ENCODE measurements around the gene HLA-G.

DNA sequence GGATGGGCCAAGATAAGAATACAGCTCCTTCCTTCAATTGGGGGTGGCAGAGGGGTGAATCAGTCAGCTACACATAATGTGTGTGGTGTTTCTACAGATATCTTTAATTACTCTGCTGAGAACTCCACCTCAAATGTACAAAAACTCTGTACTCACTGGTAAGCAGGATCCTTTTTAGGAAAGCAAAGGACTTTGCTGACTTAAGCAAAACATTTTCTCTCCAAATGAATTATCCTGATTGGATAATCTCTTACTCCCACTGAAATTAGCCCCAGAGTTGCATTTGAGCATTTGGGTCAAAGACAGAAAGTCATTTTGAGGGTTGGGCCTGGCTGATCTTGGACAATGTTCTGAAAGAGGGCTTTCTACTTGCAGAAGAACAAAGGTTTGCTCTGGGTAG lies 13.4 kb downstream of the HLA-G start:
- TF ChIP-seq, protein P1, sequence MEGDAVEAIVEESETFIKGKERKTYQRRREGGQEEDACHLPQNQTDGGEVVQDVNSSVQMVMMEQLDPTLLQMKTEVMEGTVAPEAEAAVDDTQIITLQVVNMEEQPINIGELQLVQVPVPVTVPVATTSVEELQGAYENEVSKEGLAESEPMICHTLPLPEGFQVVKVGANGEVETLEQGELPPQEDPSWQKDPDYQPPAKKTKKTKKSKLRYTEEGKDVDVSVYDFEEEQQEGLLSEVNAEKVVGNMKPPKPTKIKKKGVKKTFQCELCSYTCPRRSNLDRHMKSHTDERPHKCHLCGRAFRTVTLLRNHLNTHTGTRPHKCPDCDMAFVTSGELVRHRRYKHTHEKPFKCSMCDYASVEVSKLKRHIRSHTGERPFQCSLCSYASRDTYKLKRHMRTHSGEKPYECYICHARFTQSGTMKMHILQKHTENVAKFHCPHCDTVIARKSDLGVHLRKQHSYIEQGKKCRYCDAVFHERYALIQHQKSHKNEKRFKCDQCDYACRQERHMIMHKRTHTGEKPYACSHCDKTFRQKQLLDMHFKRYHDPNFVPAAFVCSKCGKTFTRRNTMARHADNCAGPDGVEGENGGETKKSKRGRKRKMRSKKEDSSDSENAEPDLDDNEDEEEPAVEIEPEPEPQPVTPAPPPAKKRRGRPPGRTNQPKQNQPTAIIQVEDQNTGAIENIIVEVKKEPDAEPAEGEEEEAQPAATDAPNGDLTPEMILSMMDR (IDR thresholded peaks at IDR 0.05) = no peak
- TF ChIP-seq POLR2A (IDR thresholded peaks at IDR 0.05) = no peak

All from testis (tissue), 2 donors.